SU-DHL-6 (cell line): ENCODE results near the gene PDGFD.
A peak's percentile ranks its signal among the peaks of the same experiment; 100 is the strongest.

ENCODE experiments used
- H2AFZ ChIP-seq: fragments of 200-600 bp; sonication (generic); 2 replicates; pipeline ENCODE4 v1.6.1; 2014; ENCODE audit warnings: low read depth, mild to moderate bottlenecking, moderate library complexity, mixed read lengths, antibody characterized with exemption, low read length; ENCODE audit not compliant: severe bottlenecking
- H3F3A ChIP-seq: fragments of 200-600 bp; shearing (Covaris generic); 2 replicates; pipeline ENCODE4 v1.6.0; 2016; ENCODE audit warnings: antibody characterized with exemption, mild to moderate bottlenecking; ENCODE audit not compliant: insufficient read depth
- H3K27ac ChIP-seq: fragments of 200-600 bp; sonication (generic); 2 replicates; pipeline ENCODE4 v1.5.1; 2016; ENCODE audit warnings: low read depth, mild to moderate bottlenecking, low read length, moderate library complexity, mixed read lengths
- H3K27me3 ChIP-seq: fragments of 200-600 bp; sonication (generic), shearing (Covaris generic); 2 replicates; pipeline ENCODE4 v1.6.0; 2014; ENCODE audit warnings: mild to moderate bottlenecking, low read length
- H3K36me3 ChIP-seq: fragments of 200-600 bp; sonication (generic); 2 replicates; pipeline ENCODE4 v1.6.1; 2014; ENCODE audit warnings: mild to moderate bottlenecking, low read length, mixed read lengths
- H3K4me2 ChIP-seq: fragments of 300-600, 200-600 bp; shearing (Covaris generic), sonication (generic); 2 replicates; pipeline ENCODE4 v1.6.0; 2014; ENCODE audit warnings: low read length, low read depth, mild to moderate bottlenecking; ENCODE audit not compliant: poor library complexity, severe bottlenecking
- H3K4me3 ChIP-seq: fragments of 200-600 bp; sonication (generic); 2 replicates; pipeline ENCODE4 v1.5.1; 2014; ENCODE audit warnings: antibody characterized with exemption, low read length, mild to moderate bottlenecking, mixed read lengths; ENCODE audit not compliant: insufficient read depth, poor library complexity, severe bottlenecking
- H3K79me2 ChIP-seq: fragments of 200-600 bp; sonication (generic); 2 replicates; pipeline ENCODE4 v1.6.1; 2014; ENCODE audit warnings: mild to moderate bottlenecking, low read length, moderate library complexity; ENCODE audit not compliant: insufficient read depth
- H3K9ac ChIP-seq: fragments of 200-600 bp; sonication (generic); 2 replicates; pipeline ENCODE4 v1.7.0; 2014; ENCODE audit warnings: mild to moderate bottlenecking, low read length
- H3K9me2 ChIP-seq: fragments of 200-600 bp; sonication (generic); replicated peaks from 2 replicates; pipeline ENCODE4 v1.6.1; 2014; ENCODE audit warnings: low read length; ENCODE audit not compliant: insufficient read depth
- H3K9me3 ChIP-seq: fragments of 200-600 bp; sonication (generic); 2 replicates; pipeline ENCODE4 v1.6.1; 2014; ENCODE audit warnings: low read length, mixed read lengths; ENCODE audit not compliant: insufficient read depth
- H4K20me1 ChIP-seq: fragments of 200-600 bp; sonication (generic); 2 replicates; pipeline ENCODE4 v1.6.1; 2014; ENCODE audit warnings: low read depth, mild to moderate bottlenecking, antibody characterized with exemption, low read length, moderate library complexity, mixed read lengths
- CTCF ChIP-seq: fragments of 200-600 bp; sonication (generic); IDR thresholded peaks from one replicate; pipeline ENCODE4 v1.5.1; 2017; ENCODE audit warnings: antibody characterized with exemption, mild to moderate bottlenecking, low read length, moderate library complexity; ENCODE audit not compliant: insufficient read depth, poor library complexity, severe bottlenecking
- EZH2phosphoT487 ChIP-seq: fragments of 200-600 bp; sonication (generic), shearing (Covaris generic); conservative IDR thresholded peaks from 2 replicates; pipeline ENCODE4 v1.6.1; 2018; ENCODE audit warnings: mild to moderate bottlenecking, antibody characterized with exemption, low read length, moderate library complexity, mixed read lengths

PDGFD gene

DNA sequence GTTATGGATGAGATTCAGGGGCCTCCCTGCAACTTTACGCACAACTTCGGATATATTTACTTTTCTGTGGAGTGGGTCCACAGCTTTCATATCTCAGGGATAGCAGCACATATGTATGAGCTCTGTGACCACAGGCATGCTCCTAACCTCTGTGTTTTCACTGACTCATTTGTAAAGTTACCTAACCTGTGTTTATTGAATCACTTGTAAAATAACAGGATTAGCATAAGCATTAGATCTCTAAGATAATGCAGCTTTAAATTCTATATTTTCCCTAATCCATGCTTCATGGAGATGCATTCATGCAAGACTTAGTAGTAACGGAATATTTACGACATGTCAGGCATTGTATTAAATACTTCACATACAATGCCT lies 175.4 kb downstream of the PDGFD start:
- Histone ChIP-seq H3K27ac (no peak overlapping the region), H3K79me2 (no peaks in the 10 kb centered on the region), H3F3A (no peaks in the 10 kb centered on the region), H3K36me3 (no peaks in the 10 kb centered on the region), H2AFZ (no peak overlapping the region), H3K9me3 (no peaks in the 10 kb centered on the region), H3K9me2 (no peaks in the 10 kb centered on the region), H3K27me3 (no peaks in the 10 kb centered on the region), H3K4me2 (no peak overlapping the region), H3K4me3 (no peak overlapping the region), H3K9ac (no peak overlapping the region), H4K20me1 (no peaks in the 10 kb centered on the region)
- TF ChIP-seq CTCF (no peak), EZH2phosphoT487 (no peak)

- Histone ChIP-seq H3F3A (no peaks in the 10 kb centered on the region), H4K20me1 (no peaks in the 10 kb centered on the region), H3K79me2 (no peaks in the 10 kb centered on the region), H2AFZ (no peak overlapping the region), H3K27me3 (no peaks in the 10 kb centered on the region), H3K9ac (no peak overlapping the region), H3K9me3 (no peaks in the 10 kb centered on the region), H3K9me2 (no peaks in the 10 kb centered on the region), H3K4me2 (no peak overlapping the region), H3K27ac (no peak overlapping the region), H3K4me3 (no peak overlapping the region), H3K36me3 (no peaks in the 10 kb centered on the region)
- peak; percentile 9 for TF ChIP-seq CTCF
- TF ChIP-seq EZH2phosphoT487 = no peak
Observed at GRCh38 chr11:103987629-103988594, 176.0 kb downstream of the PDGFD start.

- Histone ChIP-seq H3K36me3 (no peaks in the 10 kb centered on the region), H2AFZ (no peak overlapping the region), H3K27ac (no peak overlapping the region), H3K4me3 (no peak overlapping the region), H3K27me3 (no peaks in the 10 kb centered on the region), H3K4me2 (no peak overlapping the region), H3K79me2 (no peaks in the 10 kb centered on the region), H3K9me3 (no peaks in the 10 kb centered on the region), H3F3A (no peaks in the 10 kb centered on the region), H3K9ac (no peak overlapping the region), H3K9me2 (no peaks in the 10 kb centered on the region), H4K20me1 (no peaks in the 10 kb centered on the region)
- TF ChIP-seq CTCF (no peak), EZH2phosphoT487 (no peak)
Observed at GRCh38 chr11:103985041-103985440, 178.9 kb downstream of the PDGFD start.
